Mesothelial cell of epicardium (in vitro differentiated cells): ENCODE measurements around the gene RBM8A. TPM values are rescaled to one million over a fixed set of nuclear protein-coding genes. Genes with fewer than 3 reads are reported as not detected.

Experiments
- DNase-seq, 2 experiments: peaks; one replicate each; pipeline ENCODE4 v3.0.0; 2021; ENCODE audit warnings: low spot score in 2 of 2; ENCODE audit not compliant: unreplicated experiment in 2 of 2
- H3K27ac Mint-ChIP-seq: 2 replicates; pipeline ENCODE4 v1.8.0; 2021; ENCODE audit warnings: mixed read lengths
- H3K27me3 Mint-ChIP-seq: 2 replicates; pipeline ENCODE4 v1.8.0; 2021; ENCODE audit warnings: low read depth, mixed read lengths
- H3K36me3 Mint-ChIP-seq: 2 replicates; pipeline ENCODE4 v1.8.0; 2021; ENCODE audit warnings: mixed read lengths
- H3K4me1 Mint-ChIP-seq: 2 replicates; pipeline ENCODE4 v1.8.0; 2021; ENCODE audit warnings: mixed read lengths
- H3K4me3 Mint-ChIP-seq: 2 replicates; pipeline ENCODE4 v1.8.0; 2021; ENCODE audit warnings: mild to moderate bottlenecking, moderate library complexity, mixed read lengths
- H3K9me3 Mint-ChIP-seq: 2 replicates; pipeline ENCODE4 v1.8.0; 2021; ENCODE audit warnings: mixed read lengths
- total RNA-seq: library from RNA; stranded (reverse); gene quantifications from 3 replicates; pipeline ENCODE4 v1.2.1, GENCODE V29; 2021
- TF ChIP-seq, protein P1 (sequence below): fragments of 200-600 bp; sonication (generic); IDR thresholded peaks from one replicate; pipeline ENCODE4 v1.5.0; 2021; ENCODE audit warnings: antibody characterized with exemption; ENCODE audit not compliant: unreplicated experiment

The RBM8A gene
- total RNA-seq, 1 donor from 2014 or later, result 148 TPM

DNA sequence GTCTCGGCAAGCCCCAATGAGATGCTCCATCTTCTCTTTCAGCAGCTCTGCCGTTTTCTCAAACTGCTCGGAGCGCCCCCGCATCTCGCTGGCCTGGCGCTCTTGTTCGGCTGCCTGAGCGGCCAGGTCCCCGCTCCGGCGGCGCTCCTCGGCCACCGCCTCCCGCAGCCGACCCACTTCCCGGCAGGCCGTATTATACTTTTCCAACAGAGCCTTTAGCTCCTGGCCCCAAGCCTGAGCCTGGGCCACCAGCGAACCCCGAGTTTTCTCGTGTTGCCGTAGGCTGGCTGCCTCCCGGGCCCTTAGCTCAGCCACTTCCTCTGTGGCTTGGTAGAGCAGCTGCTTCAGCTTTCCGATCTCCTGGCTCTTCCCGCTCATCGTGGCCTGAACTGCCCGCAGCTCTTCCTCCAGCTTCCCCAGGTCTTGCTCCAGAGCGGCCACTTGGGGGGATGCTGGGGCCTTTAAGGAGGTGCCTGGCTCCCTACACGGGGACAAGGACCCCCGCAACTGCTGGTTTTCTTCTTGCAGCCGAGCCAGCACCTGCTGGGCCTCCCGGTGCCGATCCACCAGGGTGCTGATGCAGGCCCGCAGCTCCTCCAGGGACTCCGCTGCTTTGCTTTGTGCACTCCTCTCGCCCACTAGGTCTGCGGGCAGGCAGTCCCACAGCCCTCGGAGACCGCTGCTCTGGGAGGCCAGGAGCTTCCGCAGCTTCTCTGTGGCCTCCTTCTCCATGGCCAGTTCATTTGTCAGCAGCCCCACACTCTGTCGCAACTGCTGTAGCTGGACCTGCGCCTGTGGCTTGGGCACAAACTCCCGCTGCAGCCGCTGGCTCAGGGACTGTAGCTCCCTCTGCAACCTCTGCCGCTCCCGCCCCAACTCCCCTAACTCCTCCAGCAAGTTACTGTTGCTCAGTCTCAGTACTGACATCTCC lies 55.0 kb downstream of the RBM8A start:
- peak in 1 of 2 experiments; percentile 42 for DNase-seq
- Mint-ChIP-seq H3K4me3 (peak overlapping the region; percentile 55), H3K4me1 (peaks cover 15% of the 10 kb centered on the region), H3K27me3 (peaks cover 58% of the 10 kb centered on the region), H3K27ac (peak overlapping the region; percentile 39), H3K9me3 (no peaks in the 10 kb centered on the region), H3K36me3 (no peaks in the 10 kb centered on the region)
- TF ChIP-seq, protein P1, sequence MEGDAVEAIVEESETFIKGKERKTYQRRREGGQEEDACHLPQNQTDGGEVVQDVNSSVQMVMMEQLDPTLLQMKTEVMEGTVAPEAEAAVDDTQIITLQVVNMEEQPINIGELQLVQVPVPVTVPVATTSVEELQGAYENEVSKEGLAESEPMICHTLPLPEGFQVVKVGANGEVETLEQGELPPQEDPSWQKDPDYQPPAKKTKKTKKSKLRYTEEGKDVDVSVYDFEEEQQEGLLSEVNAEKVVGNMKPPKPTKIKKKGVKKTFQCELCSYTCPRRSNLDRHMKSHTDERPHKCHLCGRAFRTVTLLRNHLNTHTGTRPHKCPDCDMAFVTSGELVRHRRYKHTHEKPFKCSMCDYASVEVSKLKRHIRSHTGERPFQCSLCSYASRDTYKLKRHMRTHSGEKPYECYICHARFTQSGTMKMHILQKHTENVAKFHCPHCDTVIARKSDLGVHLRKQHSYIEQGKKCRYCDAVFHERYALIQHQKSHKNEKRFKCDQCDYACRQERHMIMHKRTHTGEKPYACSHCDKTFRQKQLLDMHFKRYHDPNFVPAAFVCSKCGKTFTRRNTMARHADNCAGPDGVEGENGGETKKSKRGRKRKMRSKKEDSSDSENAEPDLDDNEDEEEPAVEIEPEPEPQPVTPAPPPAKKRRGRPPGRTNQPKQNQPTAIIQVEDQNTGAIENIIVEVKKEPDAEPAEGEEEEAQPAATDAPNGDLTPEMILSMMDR, result no peak

Other genes with a start within 250 kb of the RBM8A start
- gene PDZK1, start 220.1 kb downstream of the RBM8A start, total RNA-seq, result 0.34 to 0.64 TPM (median 0.51 TPM) in 3 replicates
- 0.23 TPM in 1 of 3 replicates, not detected in the others for gene CD160, start 208.0 kb downstream of the RBM8A start, total RNA-seq
- 13.9 to 15.3 TPM (median 15.0 TPM) in 3 replicates for gene RNF115, start 103.4 kb downstream of the RBM8A start, total RNA-seq
- 32.5 to 34.2 TPM (median 33.5 TPM) in 3 replicates for gene POLR3C, start 103.3 kb downstream of the RBM8A start, total RNA-seq
- gene NUDT17, start 81.9 kb downstream of the RBM8A start, total RNA-seq, result 4.7 to 5.4 TPM (median 5.3 TPM) in 3 replicates
- 57.6 to 62.6 TPM (median 62.0 TPM) in 3 replicates for gene PIAS3, start 68.4 kb downstream of the RBM8A start, total RNA-seq
- 0.40 to 0.61 TPM (median 0.58 TPM) in 3 replicates for gene ANKRD35, start 41.6 kb downstream of the RBM8A start, total RNA-seq
- gene ITGA10, start 17.4 kb downstream of the RBM8A start, total RNA-seq, result 0.38 to 0.60 TPM (median 0.59 TPM) in 3 replicates
- 26.8 to 27.2 TPM (median 26.9 TPM) in 3 replicates for gene PEX11B, start 8.8 kb downstream of the RBM8A start, total RNA-seq
- gene LIX1L, start 30.5 kb upstream of the RBM8A start, total RNA-seq, result 26.6 to 27.6 TPM (median 27.1 TPM) in 3 replicates
- gene ANKRD34A, start 37.1 kb upstream of the RBM8A start, total RNA-seq, result 0.86 to 1.9 TPM (median 0.94 TPM) in 3 replicates
- 14.4 to 16.4 TPM (median 14.7 TPM) in 3 replicates for gene POLR3GL, start 37.2 kb upstream of the RBM8A start, total RNA-seq
- 125 to 129 TPM (median 129 TPM) in 3 replicates for gene TXNIP, start 69.1 kb upstream of the RBM8A start, total RNA-seq
- gene HJV, start 94.3 kb upstream of the RBM8A start, total RNA-seq, result not detected in 3 replicates
- gene NBPF10, start 217.3 kb upstream of the RBM8A start, total RNA-seq, result 6.3 to 7.0 TPM (median 6.4 TPM) in 3 replicates